ENCODE measurements around the gene IFI27. TPM values are rescaled to one million over a fixed set of nuclear protein-coding genes. Genes with fewer than 3 reads are reported as not detected.
"Not testable (repeated sequence)": the region's sequence is repeated elsewhere in the genome, so short reads cannot be mapped to it uniquely, and the experiment has no call there.

The IFI27 gene
- total RNA-seq, result 5.8 and 7.5 TPM in 2 replicates
- long read RNA-seq, partial matches to known transcripts, result 0 of 2 reads
- long read RNA-seq, other reads (novel, unspliced or antisense), result 2 of 2 reads

GRCh38 chr14:94110552-94111181 lies at the start of gene IFI27:
IFI27 (plus strand) TSS chr14:94110736.
- Mint-ChIP-seq H3K36me3 (ENCODE audit: insufficient read depth) (peaks cover 2% of the 10 kb centered on the region), H3K27ac (no peak within 1 kb of the TSS), H3K9me3 (ENCODE audit: low read depth) (no peaks in the 10 kb centered on the region), H3K4me3 (ENCODE audit: low read depth) (no peak within 1 kb of the TSS), H3K27me3 (peaks cover 14% of the 10 kb centered on the region), H3K4me1 (ENCODE audit: low read depth) (peaks cover 3% of the 10 kb centered on the region)
- DNase-seq (ENCODE audit: low spot score, unreplicated experiment), result no peak
- no peak for TF ChIP-seq CTCF (IDR thresholded peaks at IDR 0.05; ENCODE audit: unreplicated experiment)

GRCh38 chr14:94062344-94062940 lies 48.1 kb upstream of the IFI27 start:
- no peak for TF ChIP-seq CTCF (IDR thresholded peaks at IDR 0.05; ENCODE audit: unreplicated experiment)
- Mint-ChIP-seq H3K4me1 (ENCODE audit: low read depth) (peaks cover 12% of the 10 kb centered on the region), H3K27me3 (no peaks in the 10 kb centered on the region), H3K36me3 (ENCODE audit: insufficient read depth) (peaks cover 14% of the 10 kb centered on the region), H3K4me3 (ENCODE audit: low read depth) (no peak overlapping the region), H3K27ac (no peak overlapping the region), H3K9me3 (ENCODE audit: low read depth) (peaks cover 8% of the 10 kb centered on the region)
- no peak for DNase-seq (ENCODE audit: low spot score, unreplicated experiment)

- Mint-ChIP-seq H3K4me3 (ENCODE audit: low read depth) (no peak overlapping the region), H3K27ac (peak overlapping the region; percentile 76), H3K27me3 (no peaks in the 10 kb centered on the region), H3K9me3 (ENCODE audit: low read depth) (peaks cover 43% of the 10 kb centered on the region), H3K4me1 (ENCODE audit: low read depth) (peaks cover 12% of the 10 kb centered on the region), H3K36me3 (ENCODE audit: insufficient read depth) (peaks cover 38% of the 10 kb centered on the region)
- TF ChIP-seq CTCF (IDR thresholded peaks at IDR 0.05; ENCODE audit: unreplicated experiment), result no peak
- DNase-seq (ENCODE audit: low spot score, unreplicated experiment), result no peak
Measured at GRCh38 chr14:94066089-94066676, 44.4 kb upstream of the IFI27 start.

- H3K27me3 Mint-ChIP-seq; DNase-seq (ENCODE audit: low spot score, unreplicated experiment); H3K4me3 Mint-ChIP-seq (ENCODE audit: low read depth); H3K27ac Mint-ChIP-seq; H3K4me1 Mint-ChIP-seq (ENCODE audit: low read depth): not testable (repeated sequence)
- Mint-ChIP-seq H3K9me3 (ENCODE audit: low read depth) (peaks cover 62% of the 10 kb centered on the region), H3K36me3 (ENCODE audit: insufficient read depth) (peaks cover 66% of the 10 kb centered on the region)
Measured at GRCh38 chr14:94072076-94072475, 38.5 kb upstream of the IFI27 start.

GRCh38 chr14:94074534-94074933 lies 36.0 kb upstream of the IFI27 start:
- no peaks in the 10 kb centered on the region for H3K27me3 Mint-ChIP-seq
- H3K4me1 Mint-ChIP-seq (ENCODE audit: low read depth), result peaks cover 17% of the 10 kb centered on the region
- peak overlapping the region; percentile 28 for H3K27ac Mint-ChIP-seq
- TF ChIP-seq CTCF (IDR thresholded peaks at IDR 0.05; ENCODE audit: unreplicated experiment), result no peak
- peaks cover 38% of the 10 kb centered on the region for H3K9me3 Mint-ChIP-seq (ENCODE audit: low read depth)
- peaks cover 62% of the 10 kb centered on the region for H3K36me3 Mint-ChIP-seq (ENCODE audit: insufficient read depth)
- no peak for DNase-seq (ENCODE audit: low spot score, unreplicated experiment)
- no peak overlapping the region for H3K4me3 Mint-ChIP-seq (ENCODE audit: low read depth)

Data from progenitor cell of endocrine pancreas (in vitro differentiated cells).